Smooth muscle cell (in vitro differentiated cells): ENCODE data around the gene RABGAP1L. TPM values are rescaled to one million over a fixed set of nuclear protein-coding genes. Genes with fewer than 3 reads are reported as not detected.

Experiments
- DNase-seq: peaks from one replicate; lab custom pipeline; 2025; ENCODE audit not compliant: unreplicated experiment; lab: John Stamatoyannopoulos, UW
- H2AFZ ChIP-seq: fragments of 200-600 bp; sonication (generic); 2 replicates; pipeline ENCODE4 v1.6.0; 2016; ENCODE audit warnings: antibody characterized with exemption, low read depth, mild to moderate bottlenecking
- H3F3A ChIP-seq: fragments of 200-600 bp; sonication (generic); 2 replicates; pipeline ENCODE4 v1.6.0; 2017; ENCODE audit warnings: antibody characterized with exemption, low read depth
- H3K27ac ChIP-seq: fragments of 200-600 bp; sonication (generic); 2 replicates; pipeline ENCODE4 v1.5.1; 2016; ENCODE audit warnings: low read depth, mild to moderate bottlenecking
- H3K27me3 ChIP-seq: fragments of 200-600 bp; sonication (generic); 2 replicates; pipeline ENCODE4 v1.6.1; 2016; ENCODE audit warnings: low read depth, mild to moderate bottlenecking
- H3K36me3 ChIP-seq: fragments of 200-600 bp; sonication (generic); 2 replicates; pipeline ENCODE4 v1.5.1; 2016; ENCODE audit warnings: low read depth
- H3K4me1 ChIP-seq: fragments of 200-600 bp; sonication (generic); 2 replicates; pipeline ENCODE4 v1.5.1; 2016; ENCODE audit warnings: low read depth
- H3K4me2 ChIP-seq: fragments of 200-600 bp; sonication (generic); 2 replicates; pipeline ENCODE4 v1.6.0; 2016; ENCODE audit warnings: mild to moderate bottlenecking
- H3K4me3 ChIP-seq: fragments of 200-600 bp; sonication (generic); 2 replicates; pipeline ENCODE4 v1.5.1; 2016; ENCODE audit warnings: mild to moderate bottlenecking
- H3K79me2 ChIP-seq: fragments of 200-600 bp; sonication (generic); 2 replicates; pipeline ENCODE4 v1.6.0; 2016; ENCODE audit warnings: low read depth, mild to moderate bottlenecking
- H3K9ac ChIP-seq: fragments of 200-600 bp; sonication (generic); 2 replicates; pipeline ENCODE4 v1.6.0; 2016; ENCODE audit warnings: low read depth
- H3K9me3 ChIP-seq: fragments of 200-600 bp; sonication (generic); replicated peaks from 2 replicates; pipeline ENCODE4 v1.5.1; 2016; ENCODE audit warnings: low read depth
- H4K20me1 ChIP-seq: fragments of 200-600 bp; sonication (generic); 2 replicates; pipeline ENCODE4 v1.6.0; 2016; ENCODE audit warnings: low read depth
- CTCF ChIP-seq: fragments of 200-600 bp; sonication (generic); IDR thresholded peaks from 2 replicates; pipeline ENCODE4 v1.5.1; 2017; ENCODE audit warnings: borderline replicate concordance, mild to moderate bottlenecking, antibody characterized with exemption; ENCODE audit not compliant: insufficient read depth, poor library complexity, severe bottlenecking
- WGBS: methylation state at CpG from one replicate; pipeline ENCODE4 v1.1.7; 2016; ENCODE audit warnings: low lambda C conversion rate; 5-methylcytosine and 5-hydroxymethylcytosine counted together
- polyA plus RNA-seq: library from polyadenylated mRNA; unstranded; fragments of >200 nt; fragmentation: Nextera tagmentation; extraction: Ambion mirVana; gene quantifications from 2 replicates; pipeline ENCODE4 v1.2.1, GENCODE V29; 2016
- total RNA-seq: library from RNA; depleted of rRNA; stranded (reverse); fragments of >200 nt; gene quantifications from 2 replicates; pipeline ENCODE4 v1.2.3, GENCODE V29; 2014

Gene RABGAP1L
- total and polyA plus RNA-seq, 2 experiments from 2014 or later = 4.8 to 24.7 TPM

GRCh38 chr1:174676856-174677255, 517.5 kb downstream of the RABGAP1L start:
- DNase-seq = no peak
- no peak for TF ChIP-seq CTCF
- Histone ChIP-seq H4K20me1 (no peaks in the 10 kb centered on the region), H3K79me2 (no peaks in the 10 kb centered on the region), H3K27me3 (no peaks in the 10 kb centered on the region), H3K9ac (no peak overlapping the region), H2AFZ (no peak overlapping the region), H3K9me3 (no peaks in the 10 kb centered on the region), H3K27ac (no peak overlapping the region), H3K4me1 (no peaks in the 10 kb centered on the region), H3K4me3 (no peak overlapping the region), H3K4me2 (no peak overlapping the region), H3F3A (no peaks in the 10 kb centered on the region), H3K36me3 (no peaks in the 10 kb centered on the region)
- 90% methylated on average over 3 of the region's 3 CpGs for WGBS

- WGBS = 96% methylated on average over 7 of the region's 7 CpGs
- no peak overlapping the region for H2AFZ ChIP-seq
- TF ChIP-seq CTCF = no peak
These were observed 519.3 kb downstream of the RABGAP1L start for GRCh38 chr1:174678657-174679056.

GRCh38 chr1:174680101-174680500, 520.8 kb downstream of the RABGAP1L start:
- Histone ChIP-seq H3K4me3 (no peak overlapping the region), H3K9ac (no peak overlapping the region), H3K36me3 (no peaks in the 10 kb centered on the region), H3F3A (no peaks in the 10 kb centered on the region), H3K4me2 (no peak overlapping the region), H2AFZ (no peak overlapping the region), H4K20me1 (no peaks in the 10 kb centered on the region), H3K27me3 (no peaks in the 10 kb centered on the region), H3K9me3 (no peaks in the 10 kb centered on the region), H3K79me2 (no peaks in the 10 kb centered on the region), H3K4me1 (no peaks in the 10 kb centered on the region), H3K27ac (no peak overlapping the region)
- no peak for DNase-seq
- no peak for TF ChIP-seq CTCF
- WGBS = 93% methylated on average over 3 of the region's 3 CpGs

More at GRCh38 chr1:174678657-174679056, 519.3 kb downstream of the RABGAP1L start:
- Histone ChIP-seq H3K36me3 (no peaks in the 10 kb centered on the region), H3K4me1 (no peaks in the 10 kb centered on the region), H3K9me3 (no peaks in the 10 kb centered on the region), H3K4me2 (no peak overlapping the region), H3F3A (no peaks in the 10 kb centered on the region), H4K20me1 (no peaks in the 10 kb centered on the region), H3K79me2 (no peaks in the 10 kb centered on the region), H3K27ac (no peak overlapping the region), H3K4me3 (no peak overlapping the region), H3K27me3 (no peaks in the 10 kb centered on the region), H3K9ac (no peak overlapping the region)
- DNase-seq = no peak

GRCh38 chr1:174682419-174683008, 523.2 kb downstream of the RABGAP1L start:
- Histone ChIP-seq H4K20me1 (no peaks in the 10 kb centered on the region), H3K36me3 (no peaks in the 10 kb centered on the region), H3K27ac (no peak overlapping the region), H2AFZ (no peak overlapping the region), H3K27me3 (no peaks in the 10 kb centered on the region), H3F3A (no peaks in the 10 kb centered on the region), H3K4me2 (no peak overlapping the region), H3K9me3 (no peaks in the 10 kb centered on the region), H3K79me2 (no peaks in the 10 kb centered on the region), H3K4me3 (no peak overlapping the region), H3K4me1 (no peaks in the 10 kb centered on the region), H3K9ac (no peak overlapping the region)
- WGBS = 68% methylated on average over 2 of the region's 2 CpGs
- TF ChIP-seq CTCF = no peak
- no peak for DNase-seq
